T follicular helper cell (primary cell): ENCODE results near the gene ADPGK.
"Not testable (repeated sequence)": the region's sequence is repeated elsewhere in the genome, so short reads cannot be mapped to it uniquely, and the experiment has no call there.

ENCODE experiments used
- DNase-seq: peaks from one replicate; pipeline ENCODE4 v3.0.0-alpha.2; 2020; ENCODE audit warnings: low read depth
- total RNA-seq, 2 experiments: gene quantifications; one replicate each; lab custom pipeline; 2026; lab: John Stamatoyannopoulos, UW

ADPGK gene
- total RNA-seq: 141 to 165 reads per million in 2 experiments

DNA sequence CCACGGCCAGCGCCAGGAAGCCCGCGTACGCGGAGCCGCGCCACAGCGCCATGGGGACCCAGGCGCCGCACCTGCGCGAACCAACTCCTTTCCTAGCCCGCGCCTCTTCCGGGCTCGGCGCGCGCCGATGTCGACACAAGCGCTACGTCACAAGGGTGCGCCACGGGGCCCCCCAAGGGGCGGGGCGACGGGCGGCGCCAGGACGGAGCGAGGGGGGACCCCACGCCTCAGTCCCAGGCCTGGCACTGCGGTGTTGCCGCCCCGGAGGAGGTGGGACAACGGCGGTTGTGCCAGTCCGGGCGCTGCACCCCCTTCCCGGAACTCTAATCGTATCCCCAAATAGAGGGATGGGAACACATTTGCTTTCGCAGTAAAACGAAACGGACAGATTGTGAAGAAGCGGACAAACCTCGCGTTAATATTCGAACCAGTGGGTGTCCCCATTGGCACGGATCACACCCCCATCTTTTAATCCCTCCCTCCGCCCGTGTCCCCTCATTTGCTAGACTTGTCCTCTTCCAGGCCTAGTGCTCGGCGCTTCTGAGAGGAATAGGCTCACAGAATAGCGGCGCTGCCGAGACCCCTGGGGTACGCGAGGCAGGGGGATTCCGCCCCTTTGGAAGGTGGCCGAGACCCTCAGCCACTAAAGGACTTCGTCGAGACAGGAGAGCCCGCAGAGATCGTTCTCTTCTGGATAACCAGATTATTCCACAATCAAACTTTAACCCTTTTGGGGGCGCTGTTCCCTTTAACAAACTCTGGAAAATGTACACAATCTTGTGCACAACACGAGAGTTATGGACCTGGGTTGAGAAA is at the start of gene ADPGK:
TSS of gene ADPGK (minus strand) at position 119 of the 816 bp plus-strand sequence. CDS start at position 52, 67 bp downstream.
- peak; percentile 90 for DNase-seq

DNA sequence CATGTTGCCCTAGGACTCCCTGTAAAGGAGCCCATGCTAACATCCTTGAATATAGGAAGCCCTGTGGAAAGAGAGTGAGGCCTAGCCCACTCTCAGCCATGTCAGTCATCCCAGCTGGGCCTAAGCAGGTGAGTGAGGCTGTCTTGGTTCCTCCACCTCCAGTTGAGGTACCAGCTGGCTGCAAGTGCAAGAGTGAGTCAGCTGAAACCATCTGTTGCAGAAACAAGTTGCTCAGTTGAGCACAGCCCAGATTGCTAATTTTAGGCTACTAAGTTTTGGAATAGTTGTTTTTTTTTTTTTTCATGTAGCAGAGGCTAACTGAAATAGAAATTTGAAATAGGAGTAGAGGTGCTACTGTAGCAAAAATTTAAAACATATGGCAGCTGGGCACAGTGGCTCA is 43.7 kb upstream of the ADPGK start:
- no peak for DNase-seq

DNA sequence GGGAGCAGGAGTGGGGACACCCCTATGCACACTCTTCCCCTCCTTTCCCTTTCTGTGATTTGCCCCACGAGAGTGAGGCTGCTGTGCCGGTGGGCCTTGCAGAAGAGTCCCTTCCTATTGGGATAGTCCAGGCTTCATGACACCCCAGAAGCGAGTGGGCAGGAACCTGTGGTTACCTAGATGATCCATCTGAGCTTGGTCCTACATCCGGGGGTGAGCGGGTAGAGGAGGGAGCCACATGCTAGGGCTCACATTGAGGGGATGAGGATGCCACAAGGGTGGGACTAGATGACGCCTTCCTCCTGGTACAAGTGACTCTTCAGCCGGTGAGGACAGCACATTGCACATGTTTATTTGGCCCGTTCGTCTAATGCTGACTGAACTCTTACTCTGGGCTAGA is 43.1 kb upstream of the ADPGK start:
- no peak for DNase-seq

DNA sequence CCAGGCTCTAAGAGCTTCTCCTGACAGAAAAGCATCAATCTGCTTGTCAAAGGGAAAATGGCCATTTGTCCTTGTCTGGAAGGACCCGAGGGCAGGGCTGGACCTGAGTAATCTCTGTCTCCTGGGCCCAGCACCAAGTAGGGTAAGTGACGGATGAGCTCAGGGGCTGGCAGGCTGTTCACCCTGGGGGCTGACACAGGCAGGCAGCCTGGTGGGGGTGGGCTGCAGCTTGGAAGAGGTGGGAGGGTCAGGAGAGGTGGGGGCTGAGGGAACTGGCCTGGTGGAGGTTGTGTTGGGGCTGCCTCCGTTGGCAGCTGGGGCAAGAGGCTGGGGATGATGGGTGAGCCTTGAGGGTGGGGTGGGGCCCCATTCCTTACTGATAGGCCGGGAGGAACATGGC is 42.3 kb upstream of the ADPGK start:
- no peak for DNase-seq

GRCh38 chr15:72824781-72825180 is 41.2 kb upstream of the ADPGK start:
- DNase-seq: no peak

DNA sequence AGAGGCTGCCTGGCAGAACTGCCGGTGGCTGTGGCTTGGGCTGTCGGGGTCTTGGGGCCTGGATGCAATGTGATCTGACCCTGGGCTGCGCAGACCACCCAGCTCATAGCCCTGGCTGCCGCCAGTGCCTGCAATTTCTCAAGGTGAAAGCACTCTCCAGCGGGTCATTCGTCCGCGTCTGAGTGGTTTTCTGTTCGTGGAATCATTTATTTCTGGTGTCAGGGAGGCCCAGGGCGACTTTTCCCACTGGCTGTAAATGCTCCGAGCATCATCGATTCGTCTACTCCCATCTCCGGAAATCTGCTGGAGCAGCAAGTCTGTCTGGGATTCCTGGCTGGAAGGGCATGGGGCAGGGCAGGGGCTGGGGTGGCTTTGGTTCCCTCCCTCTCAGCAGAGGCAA is 40.6 kb upstream of the ADPGK start:
- DNase-seq: no peak

DNA sequence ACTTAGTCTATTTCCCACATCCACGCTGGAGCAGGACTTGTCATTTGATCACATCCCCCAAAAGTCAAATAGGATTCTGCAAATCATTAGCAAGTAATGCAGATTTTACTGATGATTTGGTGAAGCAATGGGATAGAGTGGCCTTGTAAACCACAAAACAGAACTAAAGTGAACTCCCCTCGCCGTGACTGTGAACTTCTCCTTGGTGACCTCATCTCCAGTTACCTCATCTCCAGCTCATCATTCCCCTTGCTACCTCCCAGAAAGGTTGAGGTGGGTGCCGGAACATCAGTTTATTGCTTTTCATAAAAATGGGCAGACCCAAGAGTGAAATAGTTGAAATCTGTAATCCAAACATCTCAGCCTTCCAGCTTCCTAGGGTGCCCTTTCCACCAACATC is 36.7 kb upstream of the ADPGK start:
- DNase-seq: no peak

DNA sequence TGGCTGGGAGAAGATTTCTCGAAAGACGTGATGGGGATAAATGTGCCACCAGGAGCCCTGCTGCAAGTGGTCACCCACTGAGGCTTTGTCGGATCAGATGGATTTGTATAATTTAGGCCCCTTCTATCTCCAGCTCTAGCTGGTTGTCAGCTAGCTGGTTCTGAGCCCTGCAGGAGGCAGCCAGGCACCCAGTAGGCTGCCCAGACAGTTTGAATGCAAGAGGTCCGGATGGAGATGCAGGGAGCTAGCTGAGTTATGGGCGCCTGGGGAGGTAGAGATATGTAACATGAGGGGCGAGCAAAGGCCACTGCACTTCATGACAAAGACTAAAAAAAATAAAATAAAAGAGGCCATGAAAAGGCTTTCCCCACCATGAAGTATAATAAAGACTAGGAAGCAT is 35.1 kb upstream of the ADPGK start:
- no peak for DNase-seq

GRCh38 chr15:72813345-72814004 is 29.9 kb upstream of the ADPGK start:
- no peak for DNase-seq

GRCh38 chr15:72809329-72809728 is 25.8 kb upstream of the ADPGK start:
- no peak for DNase-seq

DNA sequence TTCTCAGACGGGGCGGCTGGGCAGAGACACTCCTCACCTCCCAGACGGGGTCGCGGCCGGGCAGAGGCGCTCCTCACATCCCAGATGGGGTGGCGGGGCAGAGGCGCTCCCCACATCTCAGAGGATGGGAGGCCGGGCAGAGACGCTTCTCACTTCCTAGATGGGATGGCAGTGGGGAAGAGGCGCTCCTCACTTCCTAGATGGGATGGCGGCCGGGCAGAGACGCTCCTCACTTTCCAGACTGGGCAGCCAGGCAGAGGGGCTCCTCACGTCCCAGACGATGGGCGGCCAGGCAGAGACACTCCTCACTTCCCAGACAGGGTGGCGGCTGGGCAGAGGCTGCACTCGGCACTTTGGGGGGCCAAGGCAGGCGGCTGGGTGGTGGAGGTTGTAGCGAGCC is 23.8 kb upstream of the ADPGK start:
- DNase-seq: not testable (repeated sequence)

DNA sequence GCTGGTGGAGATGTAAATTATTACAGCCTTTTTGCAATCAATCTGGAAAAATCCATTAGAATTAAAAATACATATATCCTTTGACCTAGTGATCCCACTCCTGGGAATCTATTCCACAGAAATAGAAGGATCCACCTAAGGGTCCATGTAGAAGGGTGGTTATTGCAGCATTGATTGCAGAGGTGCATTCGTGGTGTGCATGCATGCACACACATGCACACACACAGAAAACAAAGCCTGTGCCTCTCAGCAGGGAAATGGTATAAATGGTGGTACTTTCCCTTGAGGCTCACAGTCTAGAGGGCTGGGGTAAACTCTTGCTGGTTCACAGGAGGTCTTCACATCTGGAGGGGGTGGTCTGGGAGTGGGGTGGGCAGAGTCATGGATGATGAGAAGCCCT is 19.4 kb upstream of the ADPGK start:
- no peak for DNase-seq

- no peak for DNase-seq
These were observed 18.2 kb upstream of the ADPGK start for GRCh38 chr15:72801590-72802325.

DNA sequence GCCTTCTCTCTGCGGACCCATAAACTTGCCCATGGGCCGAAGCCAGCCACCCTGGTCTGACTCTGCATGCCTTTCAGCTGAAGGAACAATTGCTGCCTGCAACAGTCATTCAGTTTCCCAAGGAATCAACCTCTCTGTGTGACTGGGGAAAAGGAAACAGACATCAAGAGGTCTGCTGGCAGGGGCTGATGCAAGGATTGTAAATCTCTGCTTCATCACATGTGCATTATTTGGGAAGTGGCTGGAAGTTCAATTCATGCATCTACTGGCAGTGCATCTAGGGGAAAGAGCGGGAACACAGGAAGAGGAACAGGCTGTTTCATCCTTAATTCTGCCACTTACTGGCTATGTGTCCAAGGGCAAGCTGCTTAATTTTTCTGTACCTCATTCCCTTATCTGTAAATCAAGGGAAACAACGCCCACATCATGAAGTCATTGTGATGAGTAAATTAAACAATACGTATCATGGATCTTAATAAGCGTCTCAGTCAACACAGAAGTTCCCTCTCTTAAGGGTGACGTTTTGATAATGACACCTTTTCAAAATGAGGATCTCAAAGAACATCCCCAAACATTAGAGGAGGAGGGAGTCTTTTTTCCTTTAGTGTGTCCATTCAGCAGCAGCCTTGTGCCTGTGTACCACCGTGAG is 17.4 kb upstream of the ADPGK start:
- DNase-seq: no peak

GRCh38 chr15:72797834-72798233 is 14.3 kb upstream of the ADPGK start:
- no peak for DNase-seq

DNA sequence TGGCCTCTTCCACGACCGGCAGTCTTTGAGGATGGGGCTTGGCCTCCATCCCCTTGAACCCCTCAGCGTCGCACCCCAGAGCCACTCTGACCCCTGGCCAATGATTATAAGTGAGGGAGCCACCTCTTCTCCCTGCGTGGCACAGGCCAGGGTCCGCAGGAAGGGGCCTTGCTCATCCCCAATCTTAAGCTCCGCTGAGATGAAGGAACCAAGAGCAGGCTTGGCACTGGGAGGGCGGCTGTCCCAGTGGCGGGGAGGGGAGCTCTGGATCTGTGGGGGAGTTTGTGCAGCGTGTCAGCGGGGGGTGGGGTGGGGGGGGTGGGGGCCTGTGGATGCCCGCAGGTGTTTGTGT is 13.8 kb upstream of the ADPGK start:
- no peak for DNase-seq

DNA sequence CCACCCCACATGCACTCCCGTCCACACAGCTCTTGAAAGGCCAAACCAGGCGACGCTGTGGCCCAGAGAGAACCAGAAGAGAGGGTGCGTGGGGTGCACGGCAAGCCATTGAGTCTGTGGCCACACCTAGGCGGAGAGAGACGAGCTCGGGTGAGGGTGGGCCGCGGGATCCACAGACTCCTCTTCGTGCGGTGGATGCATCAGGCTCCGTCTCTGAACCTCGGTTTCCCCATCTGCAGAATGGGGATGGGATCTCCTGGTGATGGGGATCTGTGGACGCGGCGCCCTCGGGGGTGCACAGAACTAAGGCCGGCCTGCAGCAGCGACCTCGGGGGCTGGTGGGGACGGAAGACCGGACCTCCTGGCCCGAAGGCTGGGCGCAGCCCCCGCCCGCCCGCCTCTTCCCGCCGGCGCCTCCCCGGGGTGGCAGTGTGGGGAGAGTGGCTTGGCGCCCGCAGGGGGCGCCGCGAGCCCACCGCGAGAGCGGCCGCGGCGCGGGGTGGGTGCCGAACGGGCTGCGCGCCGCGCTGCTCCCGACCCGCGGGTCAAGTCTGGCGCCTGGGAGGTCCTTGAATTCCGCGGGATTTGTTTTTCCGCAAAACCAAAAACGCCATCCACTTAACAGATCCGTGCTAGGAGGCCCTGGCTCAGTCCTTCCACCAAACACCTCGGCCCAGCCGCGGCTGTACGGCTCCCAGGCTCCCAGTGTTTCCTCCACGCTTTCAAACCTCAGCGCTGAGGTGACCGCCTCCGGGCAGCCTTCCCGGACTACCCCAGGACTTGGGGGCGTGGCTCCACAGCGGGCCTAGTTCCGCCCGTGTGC is 13.2 kb upstream of the ADPGK start:
- no peak for DNase-seq

DNA sequence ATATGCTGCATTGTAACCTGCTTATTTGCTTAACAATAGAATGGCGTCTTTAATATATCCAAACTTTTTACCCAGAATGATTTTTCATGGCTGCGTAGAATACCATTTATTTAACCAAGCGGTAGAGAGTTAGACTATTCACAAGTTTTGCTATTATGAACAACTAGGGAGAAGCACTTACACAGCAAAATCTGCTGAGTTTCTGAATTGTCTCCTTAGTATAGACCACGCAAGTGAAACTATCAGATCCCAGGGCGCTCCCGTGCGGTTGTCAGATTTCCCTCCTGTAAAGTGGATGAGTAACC is 12.6 kb upstream of the ADPGK start:
- DNase-seq: no peak

GRCh38 chr15:72793766-72794660 is 10.5 kb upstream of the ADPGK start:
- DNase-seq: no peak

GRCh38 chr15:72792431-72792830 is 8.9 kb upstream of the ADPGK start:
- no peak for DNase-seq
